ENCODE data around the gene TSPAN9. TPM values are rescaled to one million over a fixed set of nuclear protein-coding genes. Genes with fewer than 3 reads are reported as not detected.

TSPAN9 gene
- total RNA-seq, 2 donors from 2014 or later, result 14.0 to 18.5 TPM

GRCh38 chr12:3333583-3333982 is 256.4 kb downstream of the TSPAN9 start:
- H3K27me3 ChIP-seq, result no peaks in the 10 kb centered on the region
- intact Hi-C loops (cut with DNase I), result no loop called here
- 54 to 84% methylated on average over 7 to 10 of the region's 10 CpGs for WGBS, 2 donors
- no peak overlapping the region for H3K27ac ChIP-seq
- ATAC-seq (no peak), DNase-seq (peak in 1 of 4 donors; percentile 10)
- TF ChIP-seq POLR2A (IDR thresholded peaks at IDR 0.05) (no peak), CTCF (IDR thresholded peaks at IDR 0.05) (no peak)
- H3K4me1 ChIP-seq, result peaks cover 14% of the 10 kb centered on the region
- no peaks in the 10 kb centered on the region for H3K9me3 ChIP-seq
- H3K36me3 ChIP-seq (replicated peaks in 1 of 2; ENCODE audit: insufficient read depth in 1 of 2, low read depth in 2 of 2), result no peaks in the 10 kb centered on the region
- no peak overlapping the region for H3K4me3 ChIP-seq

DNA sequence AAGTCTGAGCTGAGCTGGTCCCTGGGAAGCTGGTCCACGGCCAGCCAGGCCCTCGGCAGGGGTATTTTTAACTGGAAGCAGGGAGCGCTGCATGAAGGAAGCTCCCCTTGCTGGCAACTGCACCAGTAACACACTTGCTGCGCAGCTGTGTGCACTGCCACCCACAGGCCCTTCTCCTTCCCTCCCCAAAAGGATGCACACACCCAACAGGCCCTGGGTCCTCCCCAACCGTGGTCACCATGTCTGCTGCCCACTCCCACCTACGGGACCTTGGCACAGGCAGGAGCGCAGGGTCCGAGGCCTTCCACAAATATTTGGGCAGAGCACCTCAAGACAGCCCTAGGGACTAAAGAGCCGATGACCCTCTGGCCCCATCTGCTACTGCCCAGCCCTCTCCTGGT is 256.8 kb downstream of the TSPAN9 start:
- H3K9me3 ChIP-seq, result no peaks in the 10 kb centered on the region
- no peaks in the 10 kb centered on the region for H3K27me3 ChIP-seq
- H3K4me3 ChIP-seq, result no peak overlapping the region
- WGBS, 2 donors, result 82 to 94% methylated on average over 7 to 9 of the region's 9 CpGs
- no peak overlapping the region for H3K27ac ChIP-seq
- TF ChIP-seq CTCF (IDR thresholded peaks at IDR 0.05) (no peak), POLR2A (IDR thresholded peaks at IDR 0.05) (no peak)
- H3K36me3 ChIP-seq (replicated peaks in 1 of 2; ENCODE audit: insufficient read depth in 1 of 2, low read depth in 2 of 2), result no peaks in the 10 kb centered on the region
- intact Hi-C loops (cut with DNase I), result no loop called here
- ATAC-seq (no peak), DNase-seq (peak in 1 of 4 donors; percentile 6)
- H3K4me1 ChIP-seq, result peaks cover 14% of the 10 kb centered on the region

DNA sequence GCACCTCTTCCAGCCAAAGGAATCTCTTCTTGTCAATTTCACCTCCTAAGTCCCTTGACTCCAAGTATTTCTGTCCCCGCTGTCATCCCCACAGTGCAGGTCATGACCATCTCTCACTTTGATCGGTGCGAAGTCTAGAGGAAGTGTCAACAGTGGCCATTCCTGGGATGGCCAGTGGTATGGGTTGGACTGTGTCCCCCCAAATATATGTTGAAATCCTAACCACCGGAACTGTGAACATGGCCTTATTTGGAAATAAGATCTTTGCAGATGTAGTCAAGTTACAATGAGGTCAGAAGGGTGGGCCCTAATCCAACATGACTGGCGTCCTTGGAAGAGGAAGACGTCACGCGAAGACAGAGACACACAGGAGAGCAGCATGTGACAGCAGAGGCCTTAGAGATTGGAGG is 257.9 kb downstream of the TSPAN9 start:
- intact Hi-C loops (cut with DNase I), result no loop called here
- no peaks in the 10 kb centered on the region for H3K27me3 ChIP-seq
- ATAC-seq (no peak), DNase-seq (no peak)
- WGBS, 2 donors, result 76 to 80% methylated on average over 8 of the region's 8 CpGs
- TF ChIP-seq CTCF (IDR thresholded peaks at IDR 0.05) (no peak), POLR2A (IDR thresholded peaks at IDR 0.05) (no peak)
- peaks cover 14% of the 10 kb centered on the region for H3K4me1 ChIP-seq
- no peak overlapping the region for H3K4me3 ChIP-seq
- no peaks in the 10 kb centered on the region for H3K9me3 ChIP-seq
- no peak overlapping the region for H3K27ac ChIP-seq
- H3K36me3 ChIP-seq (replicated peaks in 1 of 2; ENCODE audit: insufficient read depth in 1 of 2, low read depth in 2 of 2), result no peaks in the 10 kb centered on the region

Small RNA genes within 50 kb of the gene (small RNA-seq; reads per million reads assigned to genes)
- gene AC005912.1, result not detected
- gene RF00017, result not detected

Other genes with a start within 250 kb of the TSPAN9 start
- gene NRIP2, start 242.3 kb upstream of the TSPAN9 start, total RNA-seq, result under 1 TPM; 0.26 to 0.33 TPM
- not detected for gene TEX52, start 220.3 kb upstream of the TSPAN9 start, total RNA-seq
- under 1 TPM in 1 of 2 donors, not detected in 1; 0.52 TPM for gene FOXM1, start 200.2 kb upstream of the TSPAN9 start, total RNA-seq
- gene RHNO1, start 200.2 kb upstream of the TSPAN9 start, total RNA-seq, result 10 to 100 TPM in 1 of 2 donors, 1 to 10 TPM in 1; 6.0 to 10.9 TPM
- gene TULP3, start 186.5 kb upstream of the TSPAN9 start, total RNA-seq, result 1 to 10 TPM; 6.9 to 7.8 TPM
- gene TEAD4, start 118.0 kb upstream of the TSPAN9 start, total RNA-seq, result 10 to 100 TPM; 25.1 to 28.5 TPM

All from body of pancreas (tissue), 4 donors.